Occipital lobe (tissue), 2 donors: ENCODE data around the gene AP4S1. TPM values are rescaled to one million over a fixed set of nuclear protein-coding genes. Genes with fewer than 3 reads are reported as not detected.

Source experiments
- DNase-seq: peaks from one replicate; lab custom pipeline; 2025; lab: John Stamatoyannopoulos, UW
- total RNA-seq: library from RNA; depleted of rRNA; stranded (reverse); fragments of >200 nt; gene quantifications from one replicate; pipeline ENCODE4 v1.2.3, GENCODE V29; 2014

AP4S1 gene
- total RNA-seq, 1 donor from 2014 or later = 28.1 TPM

- DNase-seq = no peak
These were observed 18.7 kb upstream of the AP4S1 start for GRCh38 chr14:31006703-31007102.

DNA sequence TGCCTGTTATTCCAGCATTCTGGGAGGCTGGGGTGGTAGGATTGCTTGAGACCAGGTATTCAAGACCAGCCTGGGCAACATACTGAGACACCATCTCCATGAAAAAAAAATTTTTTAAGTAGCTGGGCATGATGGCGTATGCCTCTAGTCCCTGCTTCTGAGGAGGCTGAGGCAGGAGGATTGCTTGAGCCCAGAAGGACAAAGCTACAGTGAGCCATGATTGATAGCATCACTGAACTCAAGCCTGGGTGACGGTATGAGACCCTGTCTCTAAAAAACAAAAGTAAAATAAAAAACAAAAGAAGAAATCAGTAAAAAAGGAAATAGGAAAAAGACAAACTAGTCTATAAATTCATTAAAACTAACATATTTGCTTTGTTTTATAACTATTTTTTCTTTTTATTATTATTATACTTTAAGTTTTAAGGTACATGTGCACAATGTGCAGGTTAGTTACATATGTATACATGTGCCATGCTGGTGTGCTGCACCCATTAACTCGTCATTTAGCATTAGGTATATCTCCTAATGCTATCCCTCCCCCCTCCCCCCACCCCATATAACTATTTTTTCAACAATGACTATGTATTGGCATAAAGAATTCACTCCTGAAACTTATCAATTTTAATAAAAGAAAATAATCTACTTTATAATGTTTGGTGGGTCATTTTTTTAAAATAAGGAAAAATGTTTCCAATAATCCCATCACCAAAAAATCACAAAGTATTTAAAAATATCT, 15.4 kb upstream of the AP4S1 start:
- no peak for DNase-seq

GRCh38 chr14:31010935-31011334, 14.5 kb upstream of the AP4S1 start:
- DNase-seq = no peak

DNA sequence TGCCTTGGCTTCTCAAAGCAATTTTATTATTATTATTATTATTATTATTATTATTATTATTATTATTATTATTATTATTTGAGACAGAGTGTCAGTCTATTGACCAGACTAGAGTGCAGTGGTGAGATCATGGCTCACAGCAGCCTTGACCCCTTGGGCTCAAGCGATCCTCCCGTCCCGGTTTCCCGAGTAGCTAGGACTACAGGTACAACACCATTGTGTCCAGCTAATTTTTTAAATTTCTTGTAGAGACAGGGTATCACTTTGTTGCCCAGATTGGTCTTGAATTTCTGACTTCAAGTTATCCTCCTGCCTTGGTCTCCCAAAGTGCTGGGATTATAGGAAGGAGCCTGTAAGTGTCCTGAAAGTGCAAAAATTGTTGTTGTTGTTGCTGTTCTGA, 11.6 kb upstream of the AP4S1 start:
- DNase-seq = no peak

- no peak for DNase-seq
These were observed 7.3 kb upstream of the AP4S1 start for GRCh38 chr14:31018057-31018645.

DNA sequence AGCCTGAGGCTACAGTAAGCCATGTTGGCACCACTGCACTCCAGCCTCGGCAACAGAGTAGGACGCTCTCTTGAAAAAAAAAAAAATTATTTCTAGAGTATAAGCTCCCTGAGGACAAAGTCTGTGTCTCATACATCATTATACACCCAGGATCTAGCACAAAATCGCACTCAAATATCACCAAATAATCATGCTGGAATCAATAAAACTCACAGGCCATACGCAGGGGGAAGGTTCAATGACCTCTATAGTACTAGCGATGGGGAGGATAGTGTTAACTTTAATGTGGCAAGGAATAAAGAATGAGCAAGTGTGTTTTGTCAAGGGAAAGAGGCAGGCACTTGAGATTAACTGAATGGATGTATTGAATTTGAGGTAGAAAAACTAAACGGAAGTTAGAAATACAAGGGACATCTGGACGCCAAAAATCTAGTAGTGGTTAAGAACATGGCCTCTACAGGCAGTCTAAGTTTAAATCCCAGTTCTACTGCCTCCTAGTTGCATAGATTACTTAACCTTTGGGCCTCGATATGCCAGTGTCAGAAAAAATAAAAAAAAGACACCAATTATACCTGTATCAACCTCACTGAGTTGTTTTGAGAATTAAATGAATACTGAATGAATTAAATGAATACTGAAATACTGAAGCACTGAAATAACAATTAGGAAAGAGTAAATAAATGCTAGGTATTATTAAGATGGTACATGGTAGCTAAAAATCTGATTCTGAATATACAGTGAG, 4.4 kb upstream of the AP4S1 start:
- DNase-seq = no peak

GRCh38 chr14:31021576-31021949, 3.9 kb upstream of the AP4S1 start:
- no peak for DNase-seq

DNA sequence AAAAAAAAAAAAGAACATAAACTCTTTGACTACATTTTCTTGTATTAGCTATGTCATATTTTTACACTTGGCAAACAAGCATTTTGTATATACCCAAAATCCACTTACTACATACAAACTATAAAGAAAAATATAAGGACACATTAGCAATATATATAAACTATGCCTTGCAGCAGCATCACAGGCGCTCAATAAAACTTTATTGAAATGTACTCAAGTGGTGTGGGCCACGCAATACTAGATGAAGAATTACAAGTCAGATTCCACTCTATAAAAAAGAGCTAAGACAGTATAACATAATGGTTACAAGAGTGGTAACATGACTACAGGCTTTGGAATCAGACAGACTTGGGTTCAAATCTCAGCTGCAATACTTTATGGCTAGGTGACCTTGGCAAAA, 3.1 kb upstream of the AP4S1 start:
- no peak for DNase-seq

GRCh38 chr14:31024010-31024480, 1.4 kb upstream of the AP4S1 start:
- DNase-seq = no peak

GRCh38 chr14:31024577-31025366, 677 bp upstream of the AP4S1 start:
- no peak for DNase-seq

- DNase-seq = no peak
These were observed 614 bp downstream of the AP4S1 start, which contains the start of gene STRN3 for GRCh38 chr14:31026077-31026449. TSS of gene STRN3 (minus strand) at chr14:31026379. CDS start at chr14:31026185, 194 bp downstream.

DNA sequence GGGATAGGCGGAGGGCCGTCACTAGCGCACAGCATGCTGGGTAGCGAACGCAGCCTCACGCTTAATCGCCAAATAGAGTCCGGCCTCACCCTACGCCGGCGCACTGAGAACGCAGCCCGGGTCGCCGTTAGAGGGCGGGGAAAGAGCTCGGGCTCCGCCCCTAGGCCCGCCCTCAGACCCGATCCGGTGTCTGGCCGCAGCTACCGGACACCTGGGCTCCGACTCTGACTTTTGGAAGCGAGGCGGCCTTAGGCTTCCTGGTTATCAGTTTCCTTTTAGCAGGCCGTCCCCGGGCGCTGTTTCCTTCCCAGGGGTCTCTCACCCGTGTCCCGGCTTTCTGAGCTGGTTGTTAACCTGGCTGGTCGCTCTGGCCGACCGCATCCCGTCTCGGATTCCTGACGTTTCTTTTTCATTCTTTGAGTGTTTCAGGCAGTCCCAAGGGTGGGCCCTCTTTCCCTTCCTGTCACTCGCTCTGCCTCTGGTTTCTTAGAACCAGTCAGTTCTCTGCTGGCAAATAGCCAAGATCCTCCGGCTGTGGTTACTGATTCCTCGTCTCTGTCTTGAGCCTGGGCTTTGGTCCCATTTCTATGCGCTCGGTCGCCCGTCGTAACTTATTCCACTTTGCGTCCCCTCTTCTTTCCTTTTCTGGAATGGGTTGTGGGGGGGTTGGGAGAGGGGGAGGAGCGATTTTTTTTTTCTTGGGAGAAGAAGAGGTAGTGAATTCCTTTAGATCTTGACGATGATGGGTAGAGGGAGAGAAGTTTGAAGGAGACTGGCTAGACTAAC, 1.2 kb downstream of the AP4S1 start:
- peak; percentile 94 for DNase-seq

GRCh38 chr14:31027847-31028246, 2.4 kb downstream of the AP4S1 start:
- no peak for DNase-seq

GRCh38 chr14:31029016-31029970, 3.8 kb downstream of the AP4S1 start:
- no peak for DNase-seq

- DNase-seq = no peak
These were observed 5.0 kb downstream of the AP4S1 start for GRCh38 chr14:31030469-31030868.

DNA sequence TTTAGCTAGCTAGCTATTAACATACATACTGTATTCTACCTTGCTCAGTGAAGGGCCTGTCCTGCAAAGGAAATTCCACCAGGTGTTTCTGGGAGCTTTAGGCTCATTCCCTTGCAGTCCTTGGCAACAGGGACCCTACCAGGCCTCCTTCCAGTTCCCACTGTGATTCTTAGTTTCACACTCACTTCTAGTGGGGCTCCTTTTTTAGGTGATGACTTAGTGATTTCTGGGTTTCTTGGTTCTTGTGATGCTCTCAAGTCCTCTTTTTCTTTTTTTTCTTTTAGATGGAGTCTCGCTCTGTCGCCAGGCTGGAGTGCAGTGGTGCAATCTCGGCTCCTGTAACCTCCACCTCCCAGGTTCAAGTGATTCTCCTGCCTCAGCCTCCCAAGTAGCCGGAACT, 11.1 kb downstream of the AP4S1 start:
- DNase-seq = no peak

- DNase-seq = no peak
These were observed 12.3 kb downstream of the AP4S1 start for GRCh38 chr14:31037709-31038221.

- DNase-seq = no peak
These were observed 13.2 kb downstream of the AP4S1 start for GRCh38 chr14:31038521-31039166.

GRCh38 chr14:31042300-31042699, 16.9 kb downstream of the AP4S1 start:
- no peak for DNase-seq
